GM21515 (cell line): Measurements from ENCODE around the gene KATNB1.

ENCODE experiments used
- ATAC-seq: cut with Tn5 transposase; IDR thresholded peaks from one replicate; pipeline ENCODE4 v1.9.1; 2021; ENCODE audit not compliant: unreplicated experiment

Gene KATNB1

GRCh38 chr16:57735755-57736418, at the start of gene KATNB1:
Gene KATNB1, plus strand, starts transcription at chr16:57735770. Its CDS starts 1,474 bp downstream, at chr16:57737244.
- peak; percentile 23 for ATAC-seq

DNA sequence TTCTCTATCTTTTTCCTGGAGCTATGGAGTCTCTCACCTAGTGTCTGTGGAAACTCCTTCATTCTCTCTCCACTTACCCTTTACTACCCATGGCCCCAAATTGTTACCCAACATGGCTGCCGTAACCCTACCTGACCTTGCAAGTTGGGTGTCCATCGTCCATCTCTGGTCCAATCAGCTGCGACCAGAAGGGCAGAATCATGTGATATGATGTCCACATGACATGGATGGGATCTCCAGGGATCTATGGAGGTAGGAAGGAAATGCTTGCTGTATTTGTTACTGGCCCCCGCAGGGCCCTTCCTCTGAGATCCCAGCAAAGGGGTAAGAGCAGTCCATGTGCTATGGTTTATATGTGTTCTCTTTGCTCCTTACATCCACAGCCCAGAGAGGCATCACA, 49.0 kb upstream of the KATNB1 start:
- ATAC-seq = no peak

DNA sequence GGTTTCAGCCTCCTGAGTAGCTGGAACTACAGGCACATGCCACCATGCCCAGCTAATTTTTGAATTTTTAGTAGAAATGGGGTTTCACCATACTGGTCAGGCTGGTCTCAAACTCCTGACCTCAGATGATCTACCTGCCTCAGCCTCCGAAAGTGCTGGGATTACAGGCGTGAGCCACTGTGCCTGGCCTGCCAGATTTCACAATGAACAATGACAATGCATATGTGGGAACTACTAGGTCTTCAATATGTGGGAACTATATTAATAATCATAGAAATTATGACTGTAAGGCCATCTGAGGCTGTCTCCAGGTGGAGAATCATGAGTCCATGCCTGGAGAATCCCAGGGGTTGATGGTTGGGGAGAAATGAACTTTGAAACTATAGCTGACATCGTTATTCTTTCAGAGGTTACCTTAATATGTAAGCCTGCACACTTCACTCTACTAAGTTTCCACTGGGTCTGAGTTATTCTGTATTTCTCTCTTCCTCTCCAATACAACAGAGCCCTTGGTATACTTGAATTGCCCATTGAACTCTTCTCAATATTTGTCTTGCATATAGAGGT, 48.1 kb upstream of the KATNB1 start:
- no peak for ATAC-seq

- ATAC-seq = no peak
Measured at GRCh38 chr16:57688487-57688986, 47.0 kb upstream of the KATNB1 start.

DNA sequence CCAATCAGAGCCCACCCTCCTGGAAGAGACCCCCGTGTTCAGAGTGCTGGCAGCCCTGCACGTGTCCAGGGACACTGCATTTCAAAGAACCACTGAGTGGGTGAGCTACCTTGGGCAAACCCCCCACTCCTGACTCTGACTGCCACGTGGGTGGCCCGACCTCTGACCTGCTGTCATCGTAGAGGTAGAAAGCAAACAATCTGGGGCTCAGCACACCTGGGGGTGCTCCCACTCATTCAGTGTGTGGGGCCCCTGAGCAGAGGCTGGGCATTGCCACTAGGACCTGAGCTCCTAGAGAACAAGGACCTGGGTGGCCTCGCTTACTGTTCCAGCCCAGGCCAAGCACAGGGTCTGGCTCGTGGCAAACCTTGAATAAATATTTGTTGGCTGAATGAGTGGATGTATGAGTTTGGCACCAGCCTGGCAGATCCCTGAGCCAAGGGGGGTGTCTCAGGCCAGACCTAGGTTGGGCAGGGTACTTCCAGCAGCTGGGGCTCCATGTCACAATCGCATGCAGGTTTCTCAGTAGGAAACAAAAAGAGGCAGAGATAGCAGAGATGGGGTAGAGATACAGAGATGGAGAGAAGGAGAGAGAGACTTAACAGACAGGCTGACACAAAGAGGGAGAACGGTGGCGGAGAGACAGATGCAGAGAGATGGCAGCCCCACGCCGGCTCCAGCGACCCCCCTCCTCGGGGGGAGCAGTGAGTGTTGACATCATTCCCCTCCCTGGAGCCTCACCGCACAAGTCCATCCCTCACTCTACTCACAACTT, 46.4 kb upstream of the KATNB1 start:
- no peak for ATAC-seq

DNA sequence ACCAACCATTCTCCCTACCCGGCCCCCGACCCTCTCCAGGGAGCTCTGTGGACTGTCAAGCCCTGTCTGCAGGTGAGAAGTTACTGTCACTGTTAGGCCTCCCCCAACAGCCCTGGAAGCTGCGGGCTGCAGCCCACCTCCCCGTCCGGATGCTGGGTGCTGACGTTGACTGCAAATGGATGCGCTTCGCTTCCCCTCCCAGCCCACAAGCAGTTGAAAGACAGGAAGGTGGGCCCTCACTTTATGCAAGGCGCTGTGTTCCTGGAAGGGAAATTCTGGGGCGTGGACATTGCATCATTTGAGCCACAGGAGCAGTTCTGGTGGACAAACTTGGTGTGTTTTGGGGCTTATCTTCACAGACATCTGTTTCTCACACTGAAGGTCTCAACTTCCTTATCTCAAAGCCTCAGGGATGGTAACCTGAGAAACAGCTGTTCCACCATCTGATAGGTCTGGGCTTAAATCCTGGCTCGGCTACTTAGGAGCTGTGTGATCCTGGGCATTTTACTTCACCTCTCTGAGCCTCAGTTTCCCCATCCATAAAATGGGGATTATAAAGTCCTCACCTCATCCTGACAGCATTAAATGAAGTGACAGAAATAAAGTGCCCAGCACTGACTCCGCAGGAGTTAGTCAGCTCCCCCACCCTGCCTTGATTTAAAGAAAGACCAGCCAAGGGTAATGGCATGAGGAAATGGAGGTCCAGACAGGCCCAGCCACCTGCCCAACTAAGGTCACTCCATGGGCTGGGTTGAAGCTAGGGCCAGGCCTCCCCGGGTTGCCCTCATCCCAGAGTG, 45.6 kb upstream of the KATNB1 start:
- peak; percentile 57 for ATAC-seq

DNA sequence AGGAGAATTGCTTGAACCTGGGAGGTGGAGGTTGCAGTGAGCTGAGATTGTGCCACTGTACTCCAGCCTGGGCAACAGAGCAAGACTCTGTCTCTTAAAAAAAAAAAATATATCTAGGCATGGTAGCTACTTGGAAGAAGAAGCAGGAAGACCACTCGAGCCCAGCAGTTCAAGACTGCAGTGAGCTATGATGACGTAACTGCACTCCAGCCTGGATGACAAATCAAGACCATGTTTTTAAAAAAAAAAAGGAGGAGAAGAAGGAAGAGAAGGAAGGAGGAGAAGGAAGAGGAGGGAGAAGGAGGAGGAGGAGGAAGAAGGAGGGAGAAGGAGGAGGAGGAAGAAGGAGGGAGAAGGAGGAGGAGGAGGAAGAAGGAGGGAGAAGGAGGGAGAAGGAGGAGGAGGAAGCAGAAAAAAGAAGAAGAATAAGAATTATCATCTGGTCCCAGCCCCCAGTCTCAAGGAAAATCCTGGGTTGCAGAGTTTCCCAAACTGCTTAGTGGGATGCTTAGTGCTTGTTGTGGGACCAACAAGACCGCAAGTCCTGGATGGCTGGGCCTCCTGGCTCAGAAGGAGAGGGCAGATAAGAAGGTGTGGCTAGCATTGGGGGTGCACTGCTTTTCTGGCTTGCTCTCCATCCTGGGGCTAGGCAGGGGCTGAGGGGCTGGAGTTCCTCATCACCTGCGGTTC, 44.6 kb upstream of the KATNB1 start:
- no peak for ATAC-seq

GRCh38 chr16:57692636-57693035, 42.9 kb upstream of the KATNB1 start:
- ATAC-seq = no peak

DNA sequence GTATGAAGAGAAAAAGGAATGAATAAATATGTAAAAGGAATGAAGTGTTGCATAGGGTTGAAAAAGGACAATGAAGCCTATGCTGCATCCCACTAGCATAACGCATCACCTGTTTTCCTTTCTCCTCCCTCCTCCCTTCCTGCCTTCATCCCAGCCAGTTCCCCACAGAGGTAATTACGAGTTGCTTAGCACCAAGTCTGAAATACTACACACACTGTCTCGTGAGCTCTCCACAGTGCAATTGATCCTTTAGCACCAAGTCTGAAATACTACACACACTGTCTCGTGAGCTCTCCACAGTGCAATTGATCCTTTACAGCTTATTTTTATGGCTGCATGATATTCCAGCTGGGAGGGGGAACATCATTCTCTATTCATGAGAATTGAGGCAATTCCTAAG, 42.0 kb upstream of the KATNB1 start:
- ATAC-seq = no peak

DNA sequence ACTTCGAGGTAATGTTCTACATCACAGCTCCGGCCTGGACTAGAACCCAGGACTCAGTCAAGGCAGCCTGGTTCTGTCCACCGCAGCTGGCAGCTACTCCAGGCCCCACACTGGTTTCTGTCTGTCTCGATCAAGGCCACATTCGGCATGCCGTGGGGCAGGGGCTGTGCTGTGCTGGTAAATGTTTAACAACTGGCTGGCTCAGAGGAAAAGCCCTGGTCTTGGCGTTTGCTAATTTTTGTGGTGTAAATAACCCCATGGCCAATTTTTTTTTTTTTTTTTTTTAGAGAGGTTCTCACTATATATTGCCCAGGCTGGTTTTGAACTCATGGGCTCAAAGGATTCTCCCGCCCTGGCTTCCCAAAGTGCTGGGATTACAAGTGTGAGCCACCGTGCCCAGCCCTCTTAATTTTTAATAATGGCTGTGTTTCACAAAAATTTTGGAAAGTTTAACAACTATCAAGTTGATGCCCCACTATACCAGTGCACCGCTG, 41.3 kb upstream of the KATNB1 start:
- no peak for ATAC-seq

GRCh38 chr16:57694725-57695679, 40.6 kb upstream of the KATNB1 start, which contains the start of gene DRC7:
Gene DRC7, plus strand, starts transcription at chr16:57694806. Its CDS starts 3,144 bp downstream, at chr16:57697950.
- ATAC-seq = no peak

DNA sequence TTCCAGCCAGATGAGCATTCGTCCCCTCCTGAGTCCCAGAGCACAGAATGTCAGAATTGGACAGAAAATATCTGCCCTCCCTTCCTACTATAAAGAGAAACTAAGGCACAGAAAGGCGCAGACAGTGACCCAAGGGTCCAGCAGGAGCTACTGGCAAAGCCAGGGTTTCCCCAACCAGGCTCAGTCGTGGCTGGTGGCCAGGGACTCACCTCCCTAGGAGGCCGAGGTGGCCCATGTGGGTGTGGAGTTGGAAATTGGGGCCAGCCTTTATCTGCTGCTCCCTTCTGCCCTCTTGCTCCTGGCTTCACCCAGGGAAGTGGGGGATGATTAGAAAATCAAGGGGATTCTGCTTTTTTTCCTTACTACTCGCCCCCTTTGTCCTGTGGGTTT, 39.9 kb upstream of the KATNB1 start:
- no peak for ATAC-seq

- ATAC-seq = no peak
Measured at GRCh38 chr16:57696240-57696639, 39.3 kb upstream of the KATNB1 start.

GRCh38 chr16:57697896-57698537, 37.6 kb upstream of the KATNB1 start:
- no peak for ATAC-seq

DNA sequence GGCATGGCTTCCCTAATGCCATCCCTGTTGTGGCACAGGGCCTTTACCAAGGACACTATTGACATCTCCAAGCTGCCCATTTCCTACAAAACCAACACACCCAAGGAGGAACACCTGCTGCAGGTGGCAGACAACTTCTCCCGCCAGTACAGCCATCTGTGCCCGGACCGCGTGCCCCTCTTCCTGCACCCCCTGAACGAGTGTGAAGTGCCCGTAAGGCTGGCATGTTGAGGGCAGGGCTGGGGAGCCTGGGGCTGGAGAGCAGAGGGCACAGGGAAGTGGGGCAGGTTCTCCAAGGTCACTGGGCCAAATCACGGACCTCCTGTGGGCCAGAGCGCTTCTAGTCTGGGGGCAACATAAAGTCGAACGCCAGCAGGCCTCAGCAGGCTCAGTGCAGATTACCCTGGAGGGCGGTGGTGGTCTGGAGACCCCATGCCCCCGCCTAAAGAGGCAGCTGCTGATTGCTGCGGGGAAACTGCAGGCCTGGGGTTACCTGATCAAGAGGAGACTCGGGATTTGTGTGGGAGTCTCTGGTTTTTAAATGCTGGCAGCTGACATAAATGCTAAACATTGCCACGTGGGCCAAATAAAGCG, 36.7 kb upstream of the KATNB1 start:
- ATAC-seq = no peak

DNA sequence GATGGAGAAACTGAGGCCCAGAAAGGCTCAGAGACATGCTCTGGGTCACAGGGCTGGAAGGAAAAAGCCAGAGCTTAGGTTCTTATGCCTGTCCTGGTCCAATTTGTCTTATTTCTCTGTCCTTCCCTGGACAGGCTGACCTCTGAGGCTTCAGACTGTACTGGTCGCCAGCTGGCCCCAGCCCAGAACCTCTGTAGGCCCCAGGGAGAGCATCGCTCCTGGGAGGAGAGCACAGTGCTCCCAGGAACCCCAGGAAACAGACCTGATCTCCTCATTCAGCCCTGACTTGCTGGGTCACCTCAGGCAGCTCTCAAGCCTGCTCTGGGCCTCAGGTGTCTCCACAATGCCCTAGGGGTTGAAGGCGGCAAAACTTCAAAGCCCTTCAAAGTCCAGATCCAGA, 36.1 kb upstream of the KATNB1 start:
- ATAC-seq = no peak

DNA sequence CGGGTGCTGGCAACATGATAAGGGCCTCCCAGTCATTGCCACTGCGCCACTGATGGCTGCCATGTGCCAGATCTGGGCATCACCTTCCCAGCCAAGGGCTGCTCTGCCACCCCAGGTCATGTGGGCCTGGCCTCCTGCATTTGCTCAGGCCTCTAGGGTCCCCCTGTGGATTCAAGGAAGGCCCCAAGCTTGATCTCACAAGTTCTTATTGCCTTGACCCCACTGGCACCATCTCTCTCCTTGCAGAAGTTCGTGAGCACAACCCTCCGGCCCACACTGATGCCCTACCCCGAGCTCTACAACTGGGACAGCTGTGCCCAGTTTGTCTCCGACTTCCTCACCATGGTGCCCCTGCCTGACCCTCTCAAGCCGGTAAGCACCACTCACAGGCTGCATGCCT, 35.7 kb upstream of the KATNB1 start:
- ATAC-seq = no peak

GRCh38 chr16:57700781-57701551, 34.6 kb upstream of the KATNB1 start:
- ATAC-seq = no peak
